Pulmonary artery endothelial cell (primary cell): ENCODE measurements around the gene SLC39A6. TPM values are rescaled to one million over a fixed set of nuclear protein-coding genes. Genes with fewer than 3 reads are reported as not detected.
"Not testable (repeated sequence)": the region's sequence is repeated elsewhere in the genome, so short reads cannot be mapped to it uniquely, and the experiment has no call there.

Experiments used
- DNase-seq: peaks from one replicate; pipeline ENCODE4 v3.0.0-alpha.2; 2011; ENCODE audit warnings: low read depth, low spot score
- total RNA-seq: library from RNA; depleted of rRNA; stranded (reverse); fragments of >200 nt; gene quantifications from 2 replicates; pipeline ENCODE4 v1.2.3, GENCODE V29; 2014

The SLC39A6 gene
- total RNA-seq, 1 donor from 2014 or later: 20.5 TPM

DNA sequence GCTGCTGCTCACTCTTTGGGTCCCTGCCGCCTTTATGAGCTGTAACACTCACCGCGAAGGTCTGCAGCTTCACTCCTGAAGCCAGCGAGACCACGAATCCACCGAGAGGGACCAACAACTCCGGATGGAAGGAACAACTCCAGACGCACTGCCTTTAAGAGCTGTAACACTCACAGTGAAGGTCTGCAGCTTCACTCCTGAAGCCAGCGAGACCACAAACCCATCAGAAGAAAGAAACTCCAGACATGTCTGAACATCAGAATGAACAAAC is 64.4 kb downstream of the SLC39A6 start:
- DNase-seq: not testable (repeated sequence)

DNA sequence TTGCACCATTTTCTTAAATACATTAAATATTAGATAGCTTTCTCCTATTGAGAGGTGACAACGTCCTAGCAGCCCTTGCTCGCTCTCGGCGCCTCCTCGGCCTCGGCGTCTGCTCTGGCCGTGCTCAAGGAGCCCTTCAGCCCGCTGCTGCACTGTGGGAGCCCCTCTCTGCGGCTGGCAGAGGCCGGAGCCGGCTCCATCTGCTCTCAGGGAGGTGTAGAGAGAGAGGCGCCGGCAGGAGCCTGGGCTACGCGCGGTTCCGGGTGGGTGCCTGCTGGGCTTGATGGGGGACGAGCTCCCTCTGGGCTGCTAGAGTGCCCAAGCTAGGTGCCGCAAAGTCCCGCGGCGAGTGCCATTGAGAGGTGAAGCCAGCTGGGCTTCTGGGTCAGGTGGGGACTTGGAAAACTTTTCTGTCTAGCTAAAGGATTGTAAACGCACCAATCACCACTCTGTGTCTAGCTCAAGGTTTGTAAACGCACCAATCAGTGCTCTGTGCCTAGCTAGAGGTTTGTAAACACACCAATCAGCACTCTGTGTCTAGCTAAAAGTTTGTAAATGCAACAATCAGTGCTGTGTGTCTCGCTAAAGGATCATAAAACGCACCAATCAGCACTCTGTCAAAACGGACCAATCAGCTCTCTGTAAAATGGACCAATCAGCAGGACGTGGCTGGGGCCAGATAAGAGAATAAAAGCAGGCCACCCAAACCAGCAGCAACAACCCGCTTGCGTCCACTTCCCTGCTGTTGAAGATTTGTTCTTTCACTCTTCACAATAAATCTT is 64.9 kb downstream of the SLC39A6 start:
- no peak for DNase-seq

DNA sequence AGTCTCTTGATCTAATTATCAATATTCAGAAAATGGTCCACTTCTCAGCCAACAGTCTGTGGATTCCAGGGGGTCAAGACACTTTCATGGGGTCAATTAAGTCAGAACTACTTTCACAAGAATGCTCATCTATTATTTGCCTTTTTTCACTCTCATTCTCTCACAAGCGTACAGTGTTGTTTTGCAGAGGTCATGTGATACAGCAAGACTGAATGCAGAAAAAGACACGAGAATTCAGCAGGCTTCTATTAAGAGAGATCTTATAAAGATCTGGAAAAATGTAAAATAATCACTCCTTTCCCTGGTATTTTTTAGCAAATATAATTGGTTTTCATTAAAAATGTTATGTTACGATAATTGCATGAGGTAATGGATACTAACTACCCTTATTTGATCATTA is 70.5 kb downstream of the SLC39A6 start:
- DNase-seq: no peak

Other genes starting within 250 kb of the SLC39A6 start
- 57.9 and 76.2 TPM in 2 replicates for gene RPRD1A, start 61.8 kb downstream of the SLC39A6 start, total RNA-seq
- gene ELP2, start 559 bp upstream of the SLC39A6 start, total RNA-seq: 115 and 244 TPM in 2 replicates
- 0.79 and 1.3 TPM in 2 replicates for gene MOCOS, start 58.2 kb upstream of the SLC39A6 start, total RNA-seq
- gene FHOD3, start 168.4 kb upstream of the SLC39A6 start, total RNA-seq: 0.07 TPM in 2 replicates